GM23338 (cell line): ENCODE data around the gene CTNND2. TPM values are rescaled to one million over a fixed set of nuclear protein-coding genes. Genes with fewer than 3 reads are reported as not detected.

Experiments used
- ATAC-seq: fragments of 200-7000 bp; cut with Tn5 transposase; 3 replicates; pipeline ENCODE4 v1.9.1; 2020
- DNase-seq: peaks from one replicate; pipeline ENCODE4 v3.0.0-alpha.2; 2015; ENCODE audit warnings: low spot score
- H2AFZ ChIP-seq: fragments of 200-600 bp; sonication (generic); 2 replicates; pipeline ENCODE4 v1.8.0; 2016; ENCODE audit warnings: antibody characterized with exemption, mild to moderate bottlenecking, moderate library complexity
- H3F3A ChIP-seq: fragments of 200-600 bp; sonication (generic); replicated peaks from 2 replicates; pipeline ENCODE4 v1.8.0; 2017; ENCODE audit warnings: antibody characterized with exemption, mixed run types, low read depth
- H3K27ac ChIP-seq: fragments of 200-600 bp; sonication (generic); 2 replicates; pipeline ENCODE4 v1.6.1; 2016; ENCODE audit warnings: low read depth
- H3K27me3 ChIP-seq: fragments of 200-600 bp; sonication (generic); 2 replicates; pipeline ENCODE4 v1.8.0; 2016; ENCODE audit warnings: mild to moderate bottlenecking, mixed run types, moderate library complexity; ENCODE audit not compliant: insufficient read depth
- H3K36me3 ChIP-seq: fragments of 200-600 bp; sonication (generic); 2 replicates; pipeline ENCODE4 v1.8.0; 2016; ENCODE audit warnings: mild to moderate bottlenecking; ENCODE audit not compliant: insufficient read depth
- H3K4me1 ChIP-seq: fragments of 200-600 bp; sonication (generic); 2 replicates; pipeline ENCODE4 v1.8.0; 2016; ENCODE audit warnings: mild to moderate bottlenecking, moderate library complexity; ENCODE audit not compliant: insufficient read depth
- H3K4me2 ChIP-seq: fragments of 200-600 bp; sonication (generic); 2 replicates; pipeline ENCODE4 v1.7.1; 2017; ENCODE audit warnings: mixed run types
- H3K4me3 ChIP-seq: fragments of 200-600 bp; sonication (generic); 2 replicates; pipeline ENCODE4 v1.6.1; 2016; ENCODE audit warnings: mixed run types
- H3K79me2 ChIP-seq: fragments of 200-600 bp; sonication (generic); replicated peaks from 2 replicates; pipeline ENCODE4 v1.8.0; 2017; ENCODE audit warnings: mild to moderate bottlenecking; ENCODE audit not compliant: insufficient read depth
- H3K9me2 ChIP-seq: fragments of 200-600 bp; sonication (generic); 2 replicates; pipeline ENCODE4 v1.8.0; 2017; ENCODE audit not compliant: insufficient read depth
- H4K20me1 ChIP-seq: fragments of 200-600 bp; sonication (generic); replicated peaks from 2 replicates; pipeline ENCODE4 v1.8.0; 2017; ENCODE audit warnings: mild to moderate bottlenecking; ENCODE audit not compliant: insufficient read depth
- H3K27ac Mint-ChIP-seq: 2 replicates; pipeline ENCODE4 v1.8.0; 2020; ENCODE audit warnings: inconsistent platforms, mild to moderate bottlenecking, moderate library complexity, mixed read lengths
- H3K27me3 Mint-ChIP-seq: 3 replicates; pipeline ENCODE4 v1.8.0; 2022; ENCODE audit warnings: low read depth, mild to moderate bottlenecking, moderate library complexity, mixed read lengths, inconsistent platforms; ENCODE audit not compliant: insufficient read depth, poor library complexity
- H3K36me3 Mint-ChIP-seq: 3 replicates; pipeline ENCODE4 v1.8.0; 2021; ENCODE audit warnings: low read depth, mild to moderate bottlenecking, inconsistent platforms, moderate library complexity, mixed read lengths
- H3K4me1 Mint-ChIP-seq: 3 replicates; pipeline ENCODE4 v1.8.0; 2020; ENCODE audit warnings: mild to moderate bottlenecking, inconsistent platforms, mixed read lengths
- H3K4me3 Mint-ChIP-seq: 3 replicates; pipeline ENCODE4 v1.8.0; 2021; ENCODE audit warnings: moderate library complexity, mild to moderate bottlenecking, inconsistent platforms, mixed read lengths
- H3K9me3 Mint-ChIP-seq: 3 replicates; pipeline ENCODE4 v1.8.0; 2020; ENCODE audit warnings: moderate library complexity, mild to moderate bottlenecking, inconsistent platforms, mixed read lengths
- CREB1 ChIP-seq: fragments of 250-450 bp; sonication (Bioruptor Pico); IDR thresholded peaks from 2 replicates; pipeline ENCODE4 v1.5.0; 2020; ENCODE audit warnings: low read depth, mild to moderate bottlenecking, moderate library complexity
- EZH2 ChIP-seq: fragments of 200-600 bp; sonication (generic); IDR thresholded peaks from one replicate; pipeline ENCODE4 v1.8.0; 2017; ENCODE audit warnings: antibody characterized with exemption, mild to moderate bottlenecking, low read depth; ENCODE audit not compliant: unreplicated experiment
- EZH2phosphoT487 ChIP-seq: fragments of 200-600 bp; sonication (generic); IDR thresholded peaks from one replicate; pipeline ENCODE4 v1.8.1; 2018; ENCODE audit warnings: antibody characterized with exemption; ENCODE audit not compliant: unreplicated experiment
- JUNB ChIP-seq: IDR thresholded peaks from one replicate; pipeline ENCODE4 v1.6.1; 2016; ENCODE audit warnings: antibody characterized with exemption; ENCODE audit not compliant: unreplicated experiment
- NANOG ChIP-seq: IDR thresholded peaks from 2 replicates; pipeline ENCODE4 v1.6.1; 2016; ENCODE audit warnings: antibody characterized with exemption, borderline replicate concordance
- POLR2AphosphoS5 ChIP-seq: IDR thresholded peaks from 2 replicates; pipeline ENCODE4 v1.6.1; 2016; ENCODE audit warnings: antibody characterized with exemption, low read depth
- STAT1 ChIP-seq: IDR thresholded peaks from one replicate; pipeline ENCODE4 v1.6.1; 2016; ENCODE audit warnings: antibody characterized with exemption; ENCODE audit not compliant: unreplicated experiment
- ZNF114 ChIP-seq: fragments of 250-450 bp; sonication (Bioruptor Pico); IDR thresholded peaks from 2 replicates; pipeline ENCODE4 v1.5.0; 2020; ENCODE audit warnings: mild to moderate bottlenecking, moderate library complexity
- ZNF331 ChIP-seq: fragments of 250-450 bp; sonication (Bioruptor Pico); IDR thresholded peaks from 2 replicates; pipeline ENCODE4 v1.5.0; 2020; ENCODE audit warnings: low read depth, mild to moderate bottlenecking, moderate library complexity
- polyA plus RNA-seq: library from polyadenylated mRNA; unstranded; fragments of >200 nt; fragmentation: Nextera tagmentation; extraction: Ambion mirVana; gene quantifications from 2 replicates; pipeline ENCODE4 v1.2.1, GENCODE V29; 2016
- total RNA-seq: library from RNA; depleted of rRNA; stranded (reverse); fragments of >200 nt; shearing (Covaris generic); gene quantifications from 2 replicates; pipeline ENCODE4 v1.2.3, GENCODE V29; 2014
- TF ChIP-seq, protein P1 (sequence below): IDR thresholded peaks from 2 replicates; pipeline ENCODE4 v1.6.1; 2016; ENCODE audit warnings: antibody characterized with exemption
- TF ChIP-seq, protein P2 (sequence below): IDR thresholded peaks from one replicate; pipeline ENCODE4 v1.6.1; 2018; ENCODE audit warnings: antibody characterized with exemption; ENCODE audit not compliant: unreplicated experiment
- TF ChIP-seq, protein P3 (sequence below): fragments of 250-450 bp; sonication (Bioruptor Pico); IDR thresholded peaks from 2 replicates; pipeline ENCODE4 v1.5.0; 2020; ENCODE audit warnings: mild to moderate bottlenecking, moderate library complexity
- TF ChIP-seq, protein P4 (sequence below), 2 experiments: fragments of 200-600 bp in 1 of 2; sonication (generic) in 1 of 2; conservative IDR thresholded peaks; 2 replicates each; pipeline versions ENCODE4 v1.5.1 to v1.6.1; 2016 to 2017; ENCODE audit warnings: antibody characterized with exemption in 2 of 2, low read depth in 2 of 2, mild to moderate bottlenecking in 2 of 2, moderate library complexity in 1 of 2

The CTNND2 gene
- total and polyA plus RNA-seq, 2 experiments from 2014 or later = 5.1 to 7.0 TPM

DNA sequence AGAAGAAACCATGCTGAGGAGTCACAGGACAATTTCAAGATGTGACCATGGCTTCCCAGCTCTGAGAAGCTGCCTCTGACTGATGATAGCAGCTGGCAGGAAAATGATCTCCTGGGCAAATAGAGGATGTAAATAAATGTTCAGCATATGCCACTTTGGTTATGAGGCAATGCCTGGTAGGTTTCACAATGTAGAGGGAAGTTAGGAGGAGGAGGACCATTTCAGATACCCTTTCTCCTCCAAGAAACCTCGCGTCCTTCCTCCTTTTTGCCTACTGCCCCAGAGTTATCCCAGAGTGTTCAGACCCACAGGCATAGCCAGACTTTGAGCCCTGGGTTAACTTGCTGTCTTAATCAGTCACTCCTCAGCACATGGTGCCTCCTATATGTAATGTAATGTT, 601.6 kb downstream of the CTNND2 start:
- Mint-ChIP-seq H3K4me3 (no peak overlapping the region), H3K9me3 (no peaks in the 10 kb centered on the region), H3K27me3 (no peaks in the 10 kb centered on the region), H3K4me1 (peaks cover 7% of the 10 kb centered on the region), H3K36me3 (no peaks in the 10 kb centered on the region), H3K27ac (no peak overlapping the region)
- H3F3A ChIP-seq = no peaks in the 10 kb centered on the region
- H2AFZ ChIP-seq = no peak overlapping the region
- H3K4me1 ChIP-seq = no peaks in the 10 kb centered on the region
- 0 out of 2 replicates have a peak, but pooled peaks cover 4% of the 10 kb centered on the region for H3K9me2 ChIP-seq
- H3K36me3 ChIP-seq = no peaks in the 10 kb centered on the region
- DNase-seq = no peak
- no peak overlapping the region for H3K27ac ChIP-seq
- no peak for ATAC-seq
- TF ChIP-seq, protein P1, sequence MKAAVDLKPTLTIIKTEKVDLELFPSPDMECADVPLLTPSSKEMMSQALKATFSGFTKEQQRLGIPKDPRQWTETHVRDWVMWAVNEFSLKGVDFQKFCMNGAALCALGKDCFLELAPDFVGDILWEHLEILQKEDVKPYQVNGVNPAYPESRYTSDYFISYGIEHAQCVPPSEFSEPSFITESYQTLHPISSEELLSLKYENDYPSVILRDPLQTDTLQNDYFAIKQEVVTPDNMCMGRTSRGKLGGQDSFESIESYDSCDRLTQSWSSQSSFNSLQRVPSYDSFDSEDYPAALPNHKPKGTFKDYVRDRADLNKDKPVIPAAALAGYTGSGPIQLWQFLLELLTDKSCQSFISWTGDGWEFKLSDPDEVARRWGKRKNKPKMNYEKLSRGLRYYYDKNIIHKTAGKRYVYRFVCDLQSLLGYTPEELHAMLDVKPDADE = no peak
- TF ChIP-seq, protein P2, sequence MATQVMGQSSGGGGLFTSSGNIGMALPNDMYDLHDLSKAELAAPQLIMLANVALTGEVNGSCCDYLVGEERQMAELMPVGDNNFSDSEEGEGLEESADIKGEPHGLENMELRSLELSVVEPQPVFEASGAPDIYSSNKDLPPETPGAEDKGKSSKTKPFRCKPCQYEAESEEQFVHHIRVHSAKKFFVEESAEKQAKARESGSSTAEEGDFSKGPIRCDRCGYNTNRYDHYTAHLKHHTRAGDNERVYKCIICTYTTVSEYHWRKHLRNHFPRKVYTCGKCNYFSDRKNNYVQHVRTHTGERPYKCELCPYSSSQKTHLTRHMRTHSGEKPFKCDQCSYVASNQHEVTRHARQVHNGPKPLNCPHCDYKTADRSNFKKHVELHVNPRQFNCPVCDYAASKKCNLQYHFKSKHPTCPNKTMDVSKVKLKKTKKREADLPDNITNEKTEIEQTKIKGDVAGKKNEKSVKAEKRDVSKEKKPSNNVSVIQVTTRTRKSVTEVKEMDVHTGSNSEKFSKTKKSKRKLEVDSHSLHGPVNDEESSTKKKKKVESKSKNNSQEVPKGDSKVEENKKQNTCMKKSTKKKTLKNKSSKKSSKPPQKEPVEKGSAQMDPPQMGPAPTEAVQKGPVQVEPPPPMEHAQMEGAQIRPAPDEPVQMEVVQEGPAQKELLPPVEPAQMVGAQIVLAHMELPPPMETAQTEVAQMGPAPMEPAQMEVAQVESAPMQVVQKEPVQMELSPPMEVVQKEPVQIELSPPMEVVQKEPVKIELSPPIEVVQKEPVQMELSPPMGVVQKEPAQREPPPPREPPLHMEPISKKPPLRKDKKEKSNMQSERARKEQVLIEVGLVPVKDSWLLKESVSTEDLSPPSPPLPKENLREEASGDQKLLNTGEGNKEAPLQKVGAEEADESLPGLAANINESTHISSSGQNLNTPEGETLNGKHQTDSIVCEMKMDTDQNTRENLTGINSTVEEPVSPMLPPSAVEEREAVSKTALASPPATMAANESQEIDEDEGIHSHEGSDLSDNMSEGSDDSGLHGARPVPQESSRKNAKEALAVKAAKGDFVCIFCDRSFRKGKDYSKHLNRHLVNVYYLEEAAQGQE = no peak
- TF ChIP-seq JUNB (no peak), ZNF114 (no peak), CREB1 (CRISPR knock-in tag) (no peak), NANOG (no peak), ZNF331 (CRISPR knock-in tag) (no peak), STAT1 (no peak), EZH2phosphoT487 (no peak), POLR2AphosphoS5 (no peak), EZH2 (no peak)
- TF ChIP-seq, protein P3, sequence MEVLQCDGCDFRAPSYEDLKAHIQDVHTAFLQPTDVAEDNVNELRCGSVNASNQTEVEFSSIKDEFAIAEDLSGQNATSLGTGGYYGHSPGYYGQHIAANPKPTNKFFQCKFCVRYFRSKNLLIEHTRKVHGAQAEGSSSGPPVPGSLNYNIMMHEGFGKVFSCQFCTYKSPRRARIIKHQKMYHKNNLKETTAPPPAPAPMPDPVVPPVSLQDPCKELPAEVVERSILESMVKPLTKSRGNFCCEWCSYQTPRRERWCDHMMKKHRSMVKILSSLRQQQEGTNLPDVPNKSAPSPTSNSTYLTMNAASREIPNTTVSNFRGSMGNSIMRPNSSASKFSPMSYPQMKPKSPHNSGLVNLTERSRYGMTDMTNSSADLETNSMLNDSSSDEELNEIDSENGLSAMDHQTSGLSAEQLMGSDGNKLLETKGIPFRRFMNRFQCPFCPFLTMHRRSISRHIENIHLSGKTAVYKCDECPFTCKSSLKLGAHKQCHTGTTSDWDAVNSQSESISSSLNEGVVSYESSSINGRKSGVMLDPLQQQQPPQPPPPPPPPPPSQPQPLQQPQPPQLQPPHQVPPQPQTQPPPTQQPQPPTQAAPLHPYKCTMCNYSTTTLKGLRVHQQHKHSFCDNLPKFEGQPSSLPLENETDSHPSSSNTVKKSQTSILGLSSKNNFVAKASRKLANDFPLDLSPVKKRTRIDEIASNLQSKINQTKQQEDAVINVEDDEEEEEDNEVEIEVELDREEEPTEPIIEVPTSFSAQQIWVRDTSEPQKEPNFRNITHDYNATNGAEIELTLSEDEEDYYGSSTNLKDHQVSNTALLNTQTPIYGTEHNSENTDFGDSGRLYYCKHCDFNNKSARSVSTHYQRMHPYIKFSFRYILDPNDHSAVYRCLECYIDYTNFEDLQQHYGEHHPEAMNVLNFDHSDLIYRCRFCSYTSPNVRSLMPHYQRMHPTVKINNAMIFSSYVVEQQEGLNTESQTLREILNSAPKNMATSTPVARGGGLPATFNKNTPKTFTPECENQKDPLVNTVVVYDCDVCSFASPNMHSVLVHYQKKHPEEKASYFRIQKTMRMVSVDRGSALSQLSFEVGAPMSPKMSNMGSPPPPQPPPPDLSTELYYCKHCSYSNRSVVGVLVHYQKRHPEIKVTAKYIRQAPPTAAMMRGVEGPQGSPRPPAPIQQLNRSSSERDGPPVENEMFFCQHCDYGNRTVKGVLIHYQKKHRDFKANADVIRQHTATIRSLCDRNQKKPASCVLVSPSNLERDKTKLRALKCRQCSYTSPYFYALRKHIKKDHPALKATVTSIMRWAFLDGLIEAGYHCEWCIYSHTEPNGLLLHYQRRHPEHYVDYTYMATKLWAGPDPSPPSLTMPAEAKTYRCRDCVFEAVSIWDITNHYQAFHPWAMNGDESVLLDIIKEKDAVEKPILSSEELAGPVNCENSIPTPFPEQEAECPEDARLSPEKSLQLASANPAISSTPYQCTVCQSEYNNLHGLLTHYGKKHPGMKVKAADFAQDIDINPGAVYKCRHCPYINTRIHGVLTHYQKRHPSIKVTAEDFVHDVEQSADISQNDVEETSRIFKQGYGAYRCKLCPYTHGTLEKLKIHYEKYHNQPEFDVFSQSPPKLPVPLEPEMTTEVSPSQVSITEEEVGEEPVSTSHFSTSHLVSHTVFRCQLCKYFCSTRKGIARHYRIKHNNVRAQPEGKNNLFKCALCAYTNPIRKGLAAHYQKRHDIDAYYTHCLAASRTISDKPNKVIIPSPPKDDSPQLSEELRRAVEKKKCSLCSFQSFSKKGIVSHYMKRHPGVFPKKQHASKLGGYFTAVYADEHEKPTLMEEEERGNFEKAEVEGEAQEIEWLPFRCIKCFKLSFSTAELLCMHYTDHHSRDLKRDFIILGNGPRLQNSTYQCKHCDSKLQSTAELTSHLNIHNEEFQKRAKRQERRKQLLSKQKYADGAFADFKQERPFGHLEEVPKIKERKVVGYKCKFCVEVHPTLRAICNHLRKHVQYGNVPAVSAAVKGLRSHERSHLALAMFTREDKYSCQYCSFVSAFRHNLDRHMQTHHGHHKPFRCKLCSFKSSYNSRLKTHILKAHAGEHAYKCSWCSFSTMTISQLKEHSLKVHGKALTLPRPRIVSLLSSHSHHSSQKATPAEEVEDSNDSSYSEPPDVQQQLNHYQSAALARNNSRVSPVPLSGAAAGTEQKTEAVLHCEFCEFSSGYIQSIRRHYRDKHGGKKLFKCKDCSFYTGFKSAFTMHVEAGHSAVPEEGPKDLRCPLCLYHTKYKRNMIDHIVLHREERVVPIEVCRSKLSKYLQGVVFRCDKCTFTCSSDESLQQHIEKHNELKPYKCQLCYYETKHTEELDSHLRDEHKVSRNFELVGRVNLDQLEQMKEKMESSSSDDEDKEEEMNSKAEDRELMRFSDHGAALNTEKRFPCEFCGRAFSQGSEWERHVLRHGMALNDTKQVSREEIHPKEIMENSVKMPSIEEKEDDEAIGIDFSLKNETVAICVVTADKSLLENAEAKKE (CRISPR knock-in tag) = no peak
- TF ChIP-seq, protein P4, sequence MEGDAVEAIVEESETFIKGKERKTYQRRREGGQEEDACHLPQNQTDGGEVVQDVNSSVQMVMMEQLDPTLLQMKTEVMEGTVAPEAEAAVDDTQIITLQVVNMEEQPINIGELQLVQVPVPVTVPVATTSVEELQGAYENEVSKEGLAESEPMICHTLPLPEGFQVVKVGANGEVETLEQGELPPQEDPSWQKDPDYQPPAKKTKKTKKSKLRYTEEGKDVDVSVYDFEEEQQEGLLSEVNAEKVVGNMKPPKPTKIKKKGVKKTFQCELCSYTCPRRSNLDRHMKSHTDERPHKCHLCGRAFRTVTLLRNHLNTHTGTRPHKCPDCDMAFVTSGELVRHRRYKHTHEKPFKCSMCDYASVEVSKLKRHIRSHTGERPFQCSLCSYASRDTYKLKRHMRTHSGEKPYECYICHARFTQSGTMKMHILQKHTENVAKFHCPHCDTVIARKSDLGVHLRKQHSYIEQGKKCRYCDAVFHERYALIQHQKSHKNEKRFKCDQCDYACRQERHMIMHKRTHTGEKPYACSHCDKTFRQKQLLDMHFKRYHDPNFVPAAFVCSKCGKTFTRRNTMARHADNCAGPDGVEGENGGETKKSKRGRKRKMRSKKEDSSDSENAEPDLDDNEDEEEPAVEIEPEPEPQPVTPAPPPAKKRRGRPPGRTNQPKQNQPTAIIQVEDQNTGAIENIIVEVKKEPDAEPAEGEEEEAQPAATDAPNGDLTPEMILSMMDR (conservative IDR thresholded peaks at IDR 0.05; ENCODE audit: low read depth in 2 of 2) = no peak
- no peaks in the 10 kb centered on the region for H4K20me1 ChIP-seq
- no peaks in the 10 kb centered on the region for H3K79me2 ChIP-seq
- no peaks in the 10 kb centered on the region for H3K27me3 ChIP-seq
- no peak overlapping the region for H3K4me3 ChIP-seq
- no peak overlapping the region for H3K4me2 ChIP-seq
